GM19351 (cell line): ENCODE data around the gene MAOB.
"Not testable (repeated sequence)": the region's sequence is repeated elsewhere in the genome, so short reads cannot be mapped to it uniquely, and the experiment has no call there.

ENCODE experiments used
- ATAC-seq: cut with Tn5 transposase; IDR thresholded peaks from one replicate; pipeline ENCODE4 v1.9.1; 2021; ENCODE audit warnings: mild to moderate bottlenecking, moderate library complexity; ENCODE audit not compliant: unreplicated experiment

The MAOB gene

GRCh38 chrX:43785930-43786591, 96.2 kb downstream of the MAOB start:
- no peak for ATAC-seq

- no peak for ATAC-seq
Observed at GRCh38 chrX:43758044-43758443, 124.2 kb downstream of the MAOB start.

DNA sequence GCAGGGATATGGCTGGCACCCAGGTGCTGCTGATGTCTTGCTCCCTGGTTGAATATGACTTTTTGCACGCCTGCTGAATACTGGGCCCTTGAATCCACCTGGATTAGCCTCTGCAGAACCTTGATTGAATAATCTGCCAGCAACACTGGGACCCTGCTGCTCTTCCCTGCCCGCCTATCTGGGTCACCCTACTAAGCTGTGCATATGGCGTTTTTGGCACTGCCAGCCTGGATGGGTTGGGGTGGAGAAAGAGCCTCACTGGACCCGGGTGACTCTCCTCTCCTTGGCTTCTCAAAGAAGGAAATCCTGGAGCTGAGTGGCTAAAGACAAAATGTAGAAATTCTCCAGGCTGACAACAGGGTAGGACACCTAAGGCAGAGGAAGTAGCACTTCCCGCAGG, 126.2 kb downstream of the MAOB start:
- ATAC-seq: no peak

DNA sequence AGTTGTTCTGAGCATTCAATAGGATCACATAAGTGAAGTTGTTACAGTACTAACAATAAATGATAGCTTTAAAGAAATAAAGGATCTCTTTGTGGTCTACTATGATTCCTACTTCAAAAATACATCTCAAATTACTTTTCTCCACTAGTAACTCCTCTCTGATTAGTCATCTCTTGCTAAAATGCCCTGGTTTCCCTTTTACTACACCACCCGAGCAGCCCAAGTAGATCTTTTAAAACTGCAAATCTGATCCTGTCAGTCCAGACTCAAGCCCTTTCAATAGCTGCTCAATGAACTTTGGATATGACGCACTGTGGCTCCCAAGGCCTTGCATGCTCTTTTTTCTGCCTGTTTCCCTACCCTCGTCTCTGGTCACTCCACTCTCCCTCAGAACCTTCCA, 128.6 kb downstream of the MAOB start:
- ATAC-seq: no peak

GRCh38 chrX:43750248-43750676, 132.0 kb downstream of the MAOB start:
- ATAC-seq: peak; percentile 94

DNA sequence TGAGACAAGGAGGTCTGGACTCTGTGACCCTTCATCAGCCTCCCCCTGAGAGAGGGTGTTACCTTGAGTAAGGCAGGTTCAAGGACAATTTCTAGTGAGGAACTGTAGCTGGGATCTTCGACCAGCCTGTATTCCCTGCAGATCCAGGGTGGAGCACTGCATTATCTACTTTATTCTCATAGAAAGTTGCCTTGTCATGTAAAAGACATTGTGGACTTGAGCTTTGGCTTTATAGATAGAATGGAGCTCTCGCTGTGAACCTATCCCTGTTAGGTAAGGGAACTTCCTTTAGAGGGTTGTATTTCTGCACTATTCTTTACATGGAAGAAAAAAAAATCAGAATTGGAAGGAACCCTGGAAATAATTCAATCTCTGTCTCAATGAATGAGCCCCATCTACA, 134.8 kb downstream of the MAOB start:
- ATAC-seq: no peak

DNA sequence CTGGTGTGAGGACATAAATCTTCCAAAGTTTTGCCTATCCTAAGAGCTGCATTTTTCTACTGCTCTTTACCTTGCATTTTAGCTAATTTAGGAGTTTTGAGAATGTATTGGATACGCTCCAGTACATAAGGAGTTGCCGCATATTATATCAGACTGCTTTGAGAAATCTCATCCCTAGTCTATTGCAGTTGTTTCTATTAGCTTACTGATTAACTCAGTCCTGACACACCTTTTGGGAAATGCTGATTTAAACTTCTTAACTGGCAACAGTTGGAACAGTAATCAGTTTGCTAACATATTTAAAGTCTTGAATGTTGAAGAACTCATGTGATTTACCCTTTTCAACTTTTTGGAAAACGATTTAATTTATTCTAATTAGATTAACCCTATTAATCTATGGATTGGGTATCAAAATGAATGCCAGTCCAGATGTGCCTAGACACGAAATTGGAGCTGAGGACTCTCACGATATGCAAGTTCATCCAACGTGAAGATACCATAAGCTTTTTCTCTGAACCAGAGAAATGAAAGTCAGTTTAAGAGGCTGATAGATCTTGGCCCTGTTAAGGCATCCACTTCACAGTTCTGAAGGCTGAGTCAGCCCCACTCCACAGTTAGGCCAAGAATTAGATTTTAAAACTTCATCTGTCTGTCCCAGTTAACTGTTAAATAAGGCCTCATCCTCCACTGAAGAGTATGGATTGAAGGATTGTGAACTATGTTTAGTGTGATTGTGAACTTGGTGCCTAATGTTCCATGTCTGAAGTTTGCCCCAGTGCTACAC, 136.1 kb downstream of the MAOB start:
- ATAC-seq: no peak

DNA sequence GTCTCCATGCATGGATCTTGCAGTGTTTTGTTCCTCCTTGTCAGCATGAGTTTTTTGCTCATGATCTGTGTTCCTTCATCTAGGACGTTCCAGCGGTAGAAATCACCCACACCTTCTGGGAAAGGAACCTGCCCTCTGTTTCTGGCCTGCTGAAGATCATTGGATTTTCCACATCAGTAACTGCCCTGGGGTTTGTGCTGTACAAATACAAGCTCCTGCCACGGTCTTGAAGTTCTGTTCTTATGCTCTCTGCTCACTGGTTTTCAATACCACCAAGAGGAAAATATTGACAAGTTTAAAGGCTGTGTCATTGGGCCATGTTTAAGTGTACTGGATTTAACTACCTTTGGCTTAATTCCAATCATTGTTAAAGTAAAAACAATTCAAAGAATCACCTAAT, 138.0 kb downstream of the MAOB start:
- no peak for ATAC-seq

DNA sequence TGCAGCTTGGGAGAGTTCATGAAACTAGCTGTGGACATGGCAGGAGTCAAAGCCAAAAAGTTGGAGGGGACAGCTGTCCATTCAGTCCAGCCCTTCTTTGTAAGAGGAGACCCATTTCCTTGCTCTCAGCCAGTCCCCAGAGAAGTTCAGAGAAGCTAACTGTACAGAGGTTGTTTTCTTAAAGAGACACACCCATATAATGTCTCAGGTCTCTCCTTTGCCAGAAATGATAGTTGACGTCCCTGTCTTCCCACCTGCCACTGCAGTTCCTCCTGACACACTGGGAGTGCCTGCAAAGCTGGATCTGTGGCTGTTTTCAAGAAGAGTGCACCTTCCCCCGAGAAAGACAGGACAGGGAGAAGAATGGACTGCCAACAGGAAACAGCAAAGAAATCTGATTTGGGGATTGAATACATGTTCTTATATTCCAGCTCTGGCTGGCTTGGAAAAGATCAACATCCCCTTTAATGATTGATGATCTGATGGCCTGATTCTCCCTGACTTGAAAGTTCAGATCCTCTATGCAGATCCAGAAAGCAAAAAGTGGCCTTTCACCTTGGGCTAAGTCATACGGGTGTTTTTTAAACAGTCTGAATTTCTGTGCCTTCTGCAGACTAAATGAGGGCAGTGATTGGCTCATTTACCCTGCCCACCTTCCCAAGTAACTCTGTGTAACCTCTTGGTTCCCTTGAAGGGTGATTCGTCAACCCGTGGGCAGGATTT, 139.0 kb downstream of the MAOB start:
- ATAC-seq: no peak

GRCh38 chrX:43741843-43742573, 140.2 kb downstream of the MAOB start:
- ATAC-seq: no peak

DNA sequence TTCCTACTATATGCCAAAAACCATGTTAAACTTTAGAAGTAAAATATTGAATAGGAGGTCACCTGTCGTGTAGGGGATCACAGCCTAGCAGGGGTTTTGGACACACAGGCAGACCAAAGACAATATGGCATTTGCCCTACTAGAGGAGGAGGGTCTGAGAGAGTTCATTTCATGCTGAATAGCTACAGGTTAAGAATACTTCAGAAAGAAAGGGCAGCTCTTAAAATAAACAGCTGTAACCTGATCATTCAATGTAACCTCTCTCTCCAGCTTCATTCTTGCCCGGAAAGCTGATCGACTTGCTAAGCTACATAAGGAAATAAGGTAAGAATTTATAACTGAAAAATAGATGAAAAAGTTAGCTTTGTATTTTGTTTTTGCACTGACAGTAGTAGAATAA, 146.3 kb downstream of the MAOB start:
- no peak for ATAC-seq

DNA sequence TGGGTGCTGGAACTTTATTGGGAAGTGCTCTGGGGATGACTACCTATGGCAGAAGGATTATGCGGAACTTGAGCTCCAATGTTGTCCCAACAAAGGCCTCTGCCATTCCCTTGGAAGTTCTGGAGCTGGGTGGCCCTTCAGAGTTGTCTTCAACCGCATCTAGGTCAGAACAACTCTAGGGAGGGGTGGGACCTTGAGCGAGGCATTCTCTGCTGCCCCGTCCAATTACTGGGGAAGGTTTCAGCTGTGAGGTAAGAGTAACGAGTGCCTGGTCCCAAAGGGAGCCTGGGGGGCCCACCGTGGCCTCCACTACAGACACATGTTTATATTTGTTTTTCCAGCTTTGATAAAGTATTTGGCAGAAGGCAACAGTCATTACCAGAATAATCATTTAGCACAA, 146.7 kb downstream of the MAOB start:
- ATAC-seq: no peak

DNA sequence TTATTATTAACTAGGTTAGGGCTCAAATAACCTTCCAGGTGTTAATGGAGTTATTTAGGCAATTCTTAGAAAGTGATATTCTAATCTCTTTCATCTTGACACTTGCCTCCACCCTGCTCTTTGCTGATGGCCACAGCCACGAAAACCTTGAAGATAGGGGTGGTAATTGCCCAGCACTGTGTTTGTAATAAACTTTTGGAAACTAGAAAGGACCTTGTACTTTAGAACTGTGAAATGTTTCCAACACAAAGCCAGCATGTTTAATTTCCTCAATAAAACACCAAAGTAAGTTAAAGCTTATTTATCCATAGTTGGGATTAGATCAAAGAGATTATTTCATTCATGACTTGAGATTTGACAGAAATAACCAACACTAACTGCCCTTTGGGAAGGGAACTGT, 147.8 kb downstream of the MAOB start:
- no peak for ATAC-seq

- no peak for ATAC-seq
Observed at GRCh38 chrX:43733699-43734098, 148.6 kb downstream of the MAOB start.

DNA sequence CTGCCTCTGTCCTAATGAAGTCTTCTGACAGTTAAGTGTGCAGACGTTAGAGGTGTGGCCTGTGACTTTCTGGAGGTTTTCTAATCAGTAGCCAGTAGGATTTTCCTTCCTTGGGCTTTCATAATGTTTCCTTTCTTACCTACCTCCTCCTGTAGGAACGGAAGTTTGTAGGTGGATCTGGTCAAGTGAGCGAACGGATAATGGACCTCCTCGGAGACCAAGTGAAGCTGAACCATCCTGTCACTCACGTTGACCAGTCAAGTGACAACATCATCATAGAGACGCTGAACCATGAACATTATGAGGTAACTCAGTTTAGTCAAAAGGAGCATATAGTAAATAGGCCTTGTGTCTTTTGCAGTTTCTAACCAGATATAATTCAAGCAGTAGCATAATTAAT, 151.2 kb downstream of the MAOB start:
- no peak for ATAC-seq

- ATAC-seq: no peak
Observed at GRCh38 chrX:43728966-43729365, 153.3 kb downstream of the MAOB start.

- no peak for ATAC-seq
Observed at GRCh38 chrX:43728002-43728401, 154.2 kb downstream of the MAOB start.

DNA sequence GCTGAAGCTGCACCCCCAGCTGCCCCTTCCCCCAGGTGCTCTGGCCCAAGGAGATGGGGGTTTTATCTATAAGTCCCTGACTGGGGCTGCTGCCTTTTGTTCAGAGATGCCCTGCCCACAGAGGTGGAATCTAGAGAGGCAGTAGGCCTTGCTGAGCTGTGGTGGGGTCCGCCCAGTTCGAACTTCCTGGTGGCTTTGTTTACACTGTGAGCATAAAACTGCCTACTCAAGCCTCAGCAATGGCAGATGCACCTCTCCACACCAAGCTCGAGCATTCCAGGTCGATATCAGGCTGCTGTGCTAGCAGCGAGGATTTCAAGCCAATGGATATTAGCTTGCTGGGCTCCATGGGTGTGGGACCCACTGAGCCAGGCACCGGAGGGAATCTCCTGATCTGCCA, 155.0 kb downstream of the MAOB start:
- not testable (repeated sequence) for ATAC-seq

GRCh38 chrX:43725227-43725626, 157.0 kb downstream of the MAOB start:
- not testable (repeated sequence) for ATAC-seq

GRCh38 chrX:43720961-43721360, 161.3 kb downstream of the MAOB start:
- no peak for ATAC-seq

GRCh38 chrX:43720082-43720481, 162.2 kb downstream of the MAOB start:
- ATAC-seq: no peak
